OCI-LY1 (cell line): ENCODE data around the gene SPG11.
"Not testable (repeated sequence)": the region's sequence is repeated elsewhere in the genome, so short reads cannot be mapped to it uniquely, and the experiment has no call there.

ENCODE experiments used
- H2AFZ ChIP-seq: fragments of 200-600 bp; sonication (generic), shearing (Covaris generic); 2 replicates; pipeline ENCODE4 v1.6.0; 2014; ENCODE audit warnings: antibody characterized with exemption, mild to moderate bottlenecking, low read length
- H3F3A ChIP-seq: fragments of 200-600 bp; sonication (generic), shearing (Covaris generic); 2 replicates; pipeline ENCODE4 v1.6.0; 2014; ENCODE audit warnings: mild to moderate bottlenecking, antibody characterized with exemption, low read length, moderate library complexity; ENCODE audit not compliant: insufficient read depth
- H3K27ac ChIP-seq: fragments of 200-600 bp; sonication (generic); 2 replicates; pipeline ENCODE4 v1.5.1; 2014; ENCODE audit warnings: low read length, mixed run types, mild to moderate bottlenecking, low read depth; ENCODE audit not compliant: poor library complexity, severe bottlenecking
- H3K27me3 ChIP-seq: fragments of 200-600 bp; sonication (generic); 2 replicates; pipeline ENCODE4 v1.6.0; 2014; ENCODE audit warnings: antibody characterized with exemption, mild to moderate bottlenecking, low read length, moderate library complexity; ENCODE audit not compliant: insufficient read depth
- H3K36me3 ChIP-seq: fragments of 200-600 bp; sonication (generic); 2 replicates; pipeline ENCODE4 v1.6.1; 2014; ENCODE audit warnings: mild to moderate bottlenecking, antibody characterized with exemption, low read length, moderate library complexity, mixed read lengths; ENCODE audit not compliant: insufficient read depth
- H3K4me1 ChIP-seq: fragments of 200-600 bp; sonication (generic); 2 replicates; pipeline ENCODE4 v1.5.1; 2014; ENCODE audit warnings: mild to moderate bottlenecking, low read length, moderate library complexity; ENCODE audit not compliant: insufficient read depth, severe bottlenecking
- H3K4me2 ChIP-seq: fragments of 200-600 bp; sonication (generic), shearing (Covaris generic); 2 replicates; pipeline ENCODE4 v1.6.1; 2014; ENCODE audit warnings: low read length
- H3K4me3 ChIP-seq: fragments of 200-600 bp; sonication (generic); 2 replicates; pipeline ENCODE4 v1.5.1; 2014; ENCODE audit warnings: low read length, low read depth, mild to moderate bottlenecking, mixed read lengths; ENCODE audit not compliant: poor library complexity, severe bottlenecking
- H3K79me2 ChIP-seq: fragments of 200-600 bp; shearing (Covaris generic); 2 replicates; pipeline ENCODE4 v1.6.1; 2016; ENCODE audit warnings: mixed run types, low read length, mixed read lengths; ENCODE audit not compliant: insufficient read depth
- H3K9ac ChIP-seq: fragments of 200-600 bp; sonication (generic), shearing (Covaris generic); 2 replicates; pipeline ENCODE4 v1.6.1; 2014; ENCODE audit warnings: mild to moderate bottlenecking, low read length, mixed read lengths
- H3K9me2 ChIP-seq: fragments of 200-600 bp; sonication (generic), shearing (Covaris generic); 2 replicates; pipeline ENCODE4 v1.6.1; 2014; ENCODE audit warnings: low read depth, mild to moderate bottlenecking, low read length, mixed read lengths
- H3K9me3 ChIP-seq: fragments of 200-600 bp; shearing (Covaris generic); 2 replicates; pipeline ENCODE4 v1.6.1; 2014; ENCODE audit warnings: low read length, mixed read lengths
- H4K20me1 ChIP-seq: fragments of 200-600 bp; sonication (generic), shearing (Covaris generic); 2 replicates; pipeline ENCODE4 v1.6.0; 2016; ENCODE audit warnings: mild to moderate bottlenecking, low read length; ENCODE audit not compliant: insufficient read depth
- CTCF ChIP-seq: fragments of 200-600 bp; sonication (generic), shearing (Covaris generic); IDR thresholded peaks from 2 replicates; pipeline ENCODE4 v1.5.1; 2017; ENCODE audit warnings: mild to moderate bottlenecking, antibody characterized with exemption, low read length, moderate library complexity, mixed read lengths
- EZH2 ChIP-seq: fragments of 200-600 bp; sonication (generic), shearing (Covaris generic); IDR thresholded peaks from 2 replicates; pipeline ENCODE4 v1.8.0; 2017; ENCODE audit warnings: borderline replicate concordance, mixed run types, mild to moderate bottlenecking, antibody characterized with exemption, low read length, moderate library complexity, mixed read lengths

Gene SPG11

GRCh38 chr15:44633603-44634002, 29.9 kb downstream of the SPG11 start:
- H3K9ac ChIP-seq, result no peak overlapping the region
- H3K4me2 ChIP-seq, result no peak overlapping the region

GRCh38 chr15:44625286-44625685, 38.2 kb downstream of the SPG11 start:
- H3K9ac ChIP-seq, H3F3A ChIP-seq, H3K9me3 ChIP-seq, H3K4me3 ChIP-seq, H4K20me1 ChIP-seq, H3K4me2 ChIP-seq, H3K9me2 ChIP-seq, H3K27ac ChIP-seq, H3K27me3 ChIP-seq, H3K4me1 ChIP-seq, H3K79me2 ChIP-seq, H2AFZ ChIP-seq: not testable (repeated sequence)
- peaks cover 90% of the 10 kb centered on the region for H3K36me3 ChIP-seq

More at GRCh38 chr15:44633603-44634002, 29.9 kb downstream of the SPG11 start:
- H3K4me1 ChIP-seq, result no peaks in the 10 kb centered on the region
- no peaks in the 10 kb centered on the region for H3K27me3 ChIP-seq
- no peaks in the 10 kb centered on the region for H4K20me1 ChIP-seq
- peaks cover 6% of the 10 kb centered on the region; the same call in 1 of the 2 replicates for H3K9me3 ChIP-seq
- H3K27ac ChIP-seq, result no peak overlapping the region
- no peaks in the 10 kb centered on the region for H3F3A ChIP-seq
- H3K9me2 ChIP-seq, result no peaks in the 10 kb centered on the region
- H3K36me3 ChIP-seq, result peaks cover 72% of the 10 kb centered on the region
- H3K79me2 ChIP-seq, result no peaks in the 10 kb centered on the region
- TF ChIP-seq CTCF, result no peak
- TF ChIP-seq EZH2, result no peak
- no peak overlapping the region for H2AFZ ChIP-seq
- no peak overlapping the region for H3K4me3 ChIP-seq

GRCh38 chr15:44623178-44623577, 40.3 kb downstream of the SPG11 start:
- Histone ChIP-seq H3K79me2 (no peaks in the 10 kb centered on the region), H3K27me3 (no peaks in the 10 kb centered on the region), H3F3A (no peaks in the 10 kb centered on the region), H3K9me2 (no peaks in the 10 kb centered on the region), H4K20me1 (no peaks in the 10 kb centered on the region), H3K36me3 (peaks cover 86% of the 10 kb centered on the region), H3K4me2 (no peak overlapping the region), H3K4me1 (no peaks in the 10 kb centered on the region), H3K9ac (no peak overlapping the region), H3K4me3 (no peak overlapping the region), H2AFZ (no peak overlapping the region), H3K27ac (no peak overlapping the region), H3K9me3 (no peaks in the 10 kb centered on the region)
- TF ChIP-seq EZH2 (no peak), CTCF (no peak)

- Histone ChIP-seq H3K9me3 (no peaks in the 10 kb centered on the region), H3F3A (no peaks in the 10 kb centered on the region), H3K79me2 (no peaks in the 10 kb centered on the region), H3K9ac (no peak overlapping the region), H3K4me1 (no peaks in the 10 kb centered on the region), H3K4me2 (no peak overlapping the region), H3K27ac (no peak overlapping the region), H3K9me2 (no peaks in the 10 kb centered on the region), H3K36me3 (peaks cover 72% of the 10 kb centered on the region), H3K4me3 (no peak overlapping the region), H3K27me3 (no peaks in the 10 kb centered on the region), H4K20me1 (no peaks in the 10 kb centered on the region), H2AFZ (no peak overlapping the region)
- no peak for TF ChIP-seq CTCF
- no peak for TF ChIP-seq EZH2
Observed at GRCh38 chr15:44620081-44620480, 43.4 kb downstream of the SPG11 start.
